ENCODE measurements around the gene ING2. TPM values are rescaled to one million over a fixed set of nuclear protein-coding genes. Genes with fewer than 3 reads are reported as not detected.
"Not testable (repeated sequence)": the region's sequence is repeated elsewhere in the genome, so short reads cannot be mapped to it uniquely, and the experiment has no call there.

The ING2 gene
- total RNA-seq, 1 donor from 2014 or later: 8.0 TPM

GRCh38 chr4:183546376-183546775, 41.5 kb downstream of the ING2 start:
- no peak for DNase-seq (ENCODE audit: extremely low read depth, low read depth, low spot score)

GRCh38 chr4:183548306-183548705, 43.4 kb downstream of the ING2 start:
- DNase-seq (ENCODE audit: extremely low read depth, low read depth, low spot score): no peak

- DNase-seq (ENCODE audit: extremely low read depth, low read depth, low spot score): no peak
Measured at GRCh38 chr4:183550345-183551093, 45.7 kb downstream of the ING2 start.

GRCh38 chr4:183552274-183553146, 47.7 kb downstream of the ING2 start:
- no peak for DNase-seq (ENCODE audit: extremely low read depth, low read depth, low spot score)

GRCh38 chr4:183553147-183553478, 48.3 kb downstream of the ING2 start:
- not testable (repeated sequence) for DNase-seq (ENCODE audit: extremely low read depth, low read depth, low spot score)

GRCh38 chr4:183553601-183554345, 48.9 kb downstream of the ING2 start:
- DNase-seq (ENCODE audit: extremely low read depth, low read depth, low spot score): no peak

- DNase-seq (ENCODE audit: extremely low read depth, low read depth, low spot score): no peak
Measured at GRCh38 chr4:183554346-183554686, 49.5 kb downstream of the ING2 start.

- DNase-seq (ENCODE audit: extremely low read depth, low read depth, low spot score): no peak
Measured at GRCh38 chr4:183554878-183555585, 50.2 kb downstream of the ING2 start.

GRCh38 chr4:183556947-183557346, 52.1 kb downstream of the ING2 start:
- no peak for DNase-seq (ENCODE audit: extremely low read depth, low read depth, low spot score)

- no peak for DNase-seq (ENCODE audit: extremely low read depth, low read depth, low spot score)
Measured at GRCh38 chr4:183557611-183558010, 52.8 kb downstream of the ING2 start.

- no peak for DNase-seq (ENCODE audit: extremely low read depth, low read depth, low spot score)
Measured at GRCh38 chr4:183558873-183559272, 54.0 kb downstream of the ING2 start.

- no peak for DNase-seq (ENCODE audit: extremely low read depth, low read depth, low spot score)
Measured at GRCh38 chr4:183561905-183562304, 57.0 kb downstream of the ING2 start.

Other genes with a start within 250 kb of the ING2 start
- not detected in 2 replicates for gene CLDN22, start 184.8 kb upstream of the ING2 start, total RNA-seq
- not detected in 2 replicates for gene CLDN24, start 182.6 kb upstream of the ING2 start, total RNA-seq
- gene CDKN2AIP, start 60.4 kb upstream of the ING2 start, total RNA-seq: 11.7 and 19.4 TPM in 2 replicates
- 15.6 and 16.8 TPM in 2 replicates for gene RWDD4, start 154.1 kb downstream of the ING2 start, total RNA-seq
- 28.5 and 33.3 TPM in 2 replicates for gene TRAPPC11, start 154.2 kb downstream of the ING2 start, total RNA-seq